H1 (cell line): ENCODE measurements around the gene MGME1. TPM values are rescaled to one million over a fixed set of nuclear protein-coding genes. Genes with fewer than 3 reads are reported as not detected.

Source experiments
- BRCA1 ChIP-seq: IDR thresholded peaks from 2 replicates; pipeline ENCODE4 v1.6.1; 2012; ENCODE audit warnings: low read depth, low read length, improper control_type of control experiment
- E2F6 ChIP-seq: IDR thresholded peaks from 2 replicates; pipeline ENCODE4 v1.6.1; 2012; ENCODE audit warnings: inconsistent platforms
- EP300 ChIP-seq, 2 experiments: IDR thresholded peaks; 1 replicate in 1 of 2; 2 replicates in 1 of 2; pipeline ENCODE4 v1.6.1; 2011 to 2012; ENCODE audit warnings: low read depth in 2 of 2, low read length in 2 of 2, mild to moderate bottlenecking in 2 of 2, borderline replicate concordance in 1 of 2, inconsistent platforms in 1 of 2, moderate library complexity in 1 of 2
- HDAC2 ChIP-seq, 2 experiments: fragments of 300-600 bp in 1 of 2; sonication (generic) in 1 of 2; IDR thresholded peaks; 2 replicates each; pipeline ENCODE4 v1.6.1; 2011 to 2012; ENCODE audit warnings: low read depth in 2 of 2, low read length in 2 of 2, mild to moderate bottlenecking in 2 of 2, moderate library complexity in 2 of 2, borderline replicate concordance in 1 of 2, inconsistent platforms in 1 of 2
- RAD21 ChIP-seq, 2 experiments: IDR thresholded peaks in 1 of 2; conservative IDR thresholded peaks in 1 of 2; 2 replicates each; pipeline ENCODE4 v1.6.1; 2011; ENCODE audit warnings: low read depth in 2 of 2, low read length in 2 of 2, improper control_type of control experiment in 1 of 2, inconsistent platforms in 1 of 2, mild to moderate bottlenecking in 1 of 2, moderate library complexity in 1 of 2
- TAF7 ChIP-seq: optimal IDR thresholded peaks from 2 replicates; pipeline ENCODE3; 2011; ENCODE audit warnings: low read depth, mild to moderate bottlenecking, inconsistent platforms, low read length, moderate library complexity, borderline replicate concordance
- polyA plus RNA-seq, 7 experiments: library from polyadenylated mRNA; depleted of rRNA in 3 of 7; stranded (reverse) in 5 of 7; unstranded in 2 of 7; fragments of >200 nt in 5 of 7; fragments of 200-250 nt in 2 of 7; gene quantifications; 1 replicate in 5 of 7; 2 replicates in 1 of 7; 4 replicates in 1 of 7; pipeline versions ENCODE4 v1.2.1 to v1.2.3, GENCODE V29; 2011 to 2013; ENCODE audit warnings: missing spikeins in 2 of 7, mixed read lengths in 2 of 7
- total RNA-seq: library from RNA; stranded (reverse); fragmentation: NEBNext Ultra II Directional; extraction: Animal tissue kit (Norgen Biotek cat#: 25700); gene quantifications from 2 replicates; pipeline ENCODE4 v1.2.1, GENCODE V29; 2021

The MGME1 gene
- total and polyA plus RNA-seq, 2 of the 8 experiments (the other 6 are each of a cell fraction or from before 2014, with no cell fraction given): 27.7 to 59.0 TPM

- no peak for TF ChIP-seq BRCA1
- peak; percentile 82 to 83 for TF ChIP-seq RAD21 (IDR thresholded peaks at IDR 0.05 in 1 of 2, conservative IDR thresholded peaks at IDR 0.05 in 1 of 2; ENCODE audit: low read depth in 2 of 2, low read length in 2 of 2)
- TF ChIP-seq E2F6: no peak
- no peak for TF ChIP-seq TAF7
- TF ChIP-seq EP300 (IDR thresholded peaks at IDR 0.05; ENCODE audit: borderline replicate concordance in 1 of 2, low read depth in 2 of 2, low read length in 2 of 2): no peak
- TF ChIP-seq HDAC2 (IDR thresholded peaks at IDR 0.05; ENCODE audit: borderline replicate concordance in 1 of 2, low read depth in 2 of 2, low read length in 2 of 2): no peak
- TF ChIP-seq, all 59 proteins: peak for 2
Observed at GRCh38 chr20:17995967-17996819, 27.4 kb downstream of the MGME1 start (continued).
